Esophagus mucosa (tissue), 1 donor: ENCODE data around the gene FUS. TPM values are rescaled to one million over a fixed set of nuclear protein-coding genes. Genes with fewer than 3 reads are reported as not detected.
"Not testable (repeated sequence)": the region's sequence is repeated elsewhere in the genome, so short reads cannot be mapped to it uniquely, and the experiment has no call there.

Experiments used
- ATAC-seq: fragments of 200-7000 bp; cut with Tn5 transposase; one replicate; pipeline ENCODE4 v1.9.1; 2020
- total RNA-seq: library from RNA; stranded (reverse); gene quantifications from one replicate; pipeline ENCODE4 v1.2.4, GENCODE V29; 2023
- donor health status: DM: yes; HTN: yes; CAD: no.

The FUS gene
- total RNA-seq, 1 donor from 2014 or later, result 127 TPM

GRCh38 chr16:31144418-31144817 is 35.5 kb upstream of the FUS start:
- not testable (repeated sequence) for ATAC-seq

GRCh38 chr16:31145398-31145990 is 34.4 kb upstream of the FUS start:
- no peak for ATAC-seq

- ATAC-seq, result no peak
Observed at GRCh38 chr16:31147574-31147973, 32.4 kb upstream of the FUS start.

GRCh38 chr16:31148281-31148728 is 31.6 kb upstream of the FUS start:
- peak; percentile 81 for ATAC-seq

- no peak for ATAC-seq
Observed at GRCh38 chr16:31148896-31149295, 31.0 kb upstream of the FUS start.

GRCh38 chr16:31149332-31149731 is 30.6 kb upstream of the FUS start:
- no peak for ATAC-seq

GRCh38 chr16:31149894-31150890 is 29.7 kb upstream of the FUS start, which contains the start of gene PRSS36:
PRSS36 (minus strand) TSS chr16:31150066; CDS start chr16:31150035, 31 bp downstream.
- no peak for ATAC-seq

- ATAC-seq, result not testable (repeated sequence)
Observed at GRCh38 chr16:31150976-31151375, 29.0 kb upstream of the FUS start.

GRCh38 chr16:31157136-31157535 is 22.8 kb upstream of the FUS start:
- ATAC-seq, result peak; percentile 53

GRCh38 chr16:31167315-31167714 is 12.6 kb upstream of the FUS start:
- no peak for ATAC-seq

GRCh38 chr16:31168848-31169247 is 11.1 kb upstream of the FUS start:
- ATAC-seq, result no peak

GRCh38 chr16:31170048-31170447 is 9.9 kb upstream of the FUS start:
- ATAC-seq, result not testable (repeated sequence)

- ATAC-seq, result no peak
Observed at GRCh38 chr16:31177136-31177535, 2.8 kb upstream of the FUS start.

GRCh38 chr16:31179219-31179746 is 656 bp upstream of the FUS start:
- ATAC-seq, result peak; percentile 3

GRCh38 chr16:31181102-31181830 is 1.3 kb downstream of the FUS start:
- no peak for ATAC-seq

- ATAC-seq, result no peak
Observed at GRCh38 chr16:31182391-31182790, 2.5 kb downstream of the FUS start.

- ATAC-seq, result no peak
Observed at GRCh38 chr16:31183432-31184428, 3.8 kb downstream of the FUS start.

- ATAC-seq, result no peak
Observed at GRCh38 chr16:31184888-31185287, 4.9 kb downstream of the FUS start.

GRCh38 chr16:31185339-31185738 is 5.4 kb downstream of the FUS start:
- ATAC-seq, result no peak

GRCh38 chr16:31186176-31186575 is 6.2 kb downstream of the FUS start:
- ATAC-seq, result no peak
